ENCODE measurements around the gene GAL3ST2. TPM values are rescaled to one million over a fixed set of nuclear protein-coding genes. Genes with fewer than 3 reads are reported as not detected.

Gene GAL3ST2
- total and polyA plus RNA-seq, 2 of the 8 experiments (the other 6 are each of a cell fraction or from before 2014, with no cell fraction given) = not detected

- H2BK15ac ChIP-seq (ENCODE audit: low read length) = no peak overlapping the region; the same call in 1 of the 2 replicates
- H4K5ac ChIP-seq (ENCODE audit: insufficient read length, low read depth, low read length) = peak overlapping the region; percentile 15
- H2BK5ac ChIP-seq (ENCODE audit: low read depth, low read length) = no peak overlapping the region
- H2BK120ac ChIP-seq (replicated peaks; ENCODE audit: low read depth, low read length) = no peak overlapping the region
- WGBS, 2 experiments (ENCODE audit: extremely low coverage in 1 of 2, insufficient coverage in 1 of 2, insufficient read length in 1 of 2, insufficient replicate concordance in 2 of 2, low coverage in 1 of 2, low lambda C conversion rate in 2 of 2, missing lambda C conversion rate in 1 of 2) = 88% methylated on average over 21 of the region's 21 CpGs; no CpG with 5 or more reads in 1 of the 2 experiments
- no peaks in the 10 kb centered on the region for H3K36me3 ChIP-seq (ENCODE audit: control insufficient read depth in 2 of 4, insufficient read depth in 4 of 4, low read length in 3 of 4)
- H4K8ac ChIP-seq (ENCODE audit: extremely low read depth, insufficient read depth, low read length) = no peak overlapping the region; the same call in 1 of the 2 replicates
- ChIA-PET CTCF (ENCODE audit: partially characterized antibody) (no interaction called here), POLR2A (ENCODE audit: partially characterized antibody) (interaction anchor here (1.1 kb wide), 1 partner anchor 56 kb away, joined by 3 read pairs; no protein-coding TSS in a partner anchor)
- H3K9ac ChIP-seq (replicated peaks in 1 of 4; ENCODE audit: extremely low read depth in 1 of 4, low read depth in 3 of 4, low read length in 3 of 4) = no peak overlapping the region
- H4K20me1 ChIP-seq (replicated peaks in 1 of 2; ENCODE audit: control insufficient read depth in 1 of 2, insufficient read depth in 2 of 2, low read length in 2 of 2) = no peaks in the 10 kb centered on the region
- H3K9me3 ChIP-seq (ENCODE audit: insufficient read depth in 2 of 2, low read depth in 1 of 2, low read length in 1 of 2) = peaks cover 17 to 20% of the 10 kb centered on the region in 2 experiments
- peaks cover 0 to 20% (median 7%) of the 10 kb centered on the region in 4 experiments; a peak in 6 of 7 replicates for H3K4me1 ChIP-seq (replicated peaks in 1 of 4; ENCODE audit: control insufficient read depth in 3 of 4, insufficient read depth in 4 of 4, low read length in 3 of 4)
- no peaks in the 10 kb centered on the region for H3K27me3 ChIP-seq (replicated peaks in 1 of 4; ENCODE audit: control insufficient read depth in 3 of 4, extremely low read depth in 1 of 4, insufficient read depth in 3 of 4, low read length in 3 of 4)
- no peak overlapping the region for H3K14ac ChIP-seq (ENCODE audit: insufficient read length)
- no peak overlapping the region for H2AFZ ChIP-seq (ENCODE audit: low read length)
- H3K23me2 ChIP-seq (ENCODE audit: low read depth, low read length) = no peaks in the 10 kb centered on the region
- FAIRE-seq = no peak
- H3K27ac ChIP-seq (ENCODE audit: low read depth, low read length) = no peak overlapping the region
- 0 out of 2 replicates have a peak overlapping the region, but pooled peaks have one; percentile 9 for H2BK12ac ChIP-seq (ENCODE audit: low read depth, low read length)
- no peak overlapping the region for H3K4ac ChIP-seq (replicated peaks; ENCODE audit: insufficient read length, low read depth, low read length)
- H4K91ac ChIP-seq (replicated peaks; ENCODE audit: insufficient read length, low read length) = peak overlapping the region; percentile 85
- DNase-seq (ENCODE audit: low read depth in 1 of 2, low spot score in 2 of 2) = peak in 1 of 2 experiments; percentile 39
- no peak overlapping the region for H2AK5ac ChIP-seq (ENCODE audit: low read depth, low read length)
- H3K23ac ChIP-seq (ENCODE audit: insufficient read length) = no peak overlapping the region
- peak overlapping the region; percentile 48; the same call in 1 of the 2 replicates for H3K18ac ChIP-seq (ENCODE audit: extremely low read depth, low read length)
- H3K56ac ChIP-seq (replicated peaks; ENCODE audit: insufficient read length, low read depth, low read length) = no peak overlapping the region
- no peaks in the 10 kb centered on the region for H3K79me1 ChIP-seq (ENCODE audit: low read depth, low read length)
- H2BK20ac ChIP-seq (ENCODE audit: low read length) = no peak overlapping the region
- no peak overlapping the region for H3K4me3 ChIP-seq (ENCODE audit: extremely low read depth in 1 of 4, insufficient read depth in 2 of 4, low read depth in 3 of 4, low read length in 4 of 4)
- H3K4me2 ChIP-seq (ENCODE audit: insufficient read depth in 1 of 2, low read depth in 2 of 2, low read length in 2 of 2) = no peak overlapping the region; a peak in 1 of 4 replicates
- no peaks in the 10 kb centered on the region for H3K79me2 ChIP-seq (ENCODE audit: control insufficient read depth in 1 of 2, insufficient read depth in 2 of 2, low read length in 2 of 2)
- TF ChIP-seq SP1 (IDR thresholded peaks at IDR 0.05; ENCODE audit: low read depth, low read length) = no peak
- TF ChIP-seq CEBPB (IDR thresholded peaks at IDR 0.05; ENCODE audit: low read depth, low read length) = no peak
- no peak for TF ChIP-seq POLR2A (IDR thresholded peaks at IDR 0.05; ENCODE audit: control extremely low read depth in 1 of 2, low read depth in 2 of 2, low read length in 2 of 2)
- TF ChIP-seq, protein P1, sequence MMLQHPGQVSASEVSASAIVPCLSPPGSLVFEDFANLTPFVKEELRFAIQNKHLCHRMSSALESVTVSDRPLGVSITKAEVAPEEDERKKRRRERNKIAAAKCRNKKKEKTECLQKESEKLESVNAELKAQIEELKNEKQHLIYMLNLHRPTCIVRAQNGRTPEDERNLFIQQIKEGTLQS (IDR thresholded peaks at IDR 0.05; ENCODE audit: insufficient read depth, low read depth, low read length) = no peak
- TF ChIP-seq CHD1 (IDR thresholded peaks at IDR 0.05; ENCODE audit: low read depth, low read length) = no peak
- no peak for TF ChIP-seq TAF1 (IDR thresholded peaks at IDR 0.05; ENCODE audit: low read depth, low read length)
- no peak for TF ChIP-seq FOSL1 (IDR thresholded peaks at IDR 0.05; ENCODE audit: insufficient read depth, low read depth, low read length)
- no peak for TF ChIP-seq RFX5 (IDR thresholded peaks at IDR 0.05; ENCODE audit: borderline replicate concordance, low read depth, low read length)
- TF ChIP-seq YY1 (IDR thresholded peaks at IDR 0.05; ENCODE audit: low read depth, low read length) = no peak
- TF ChIP-seq SP2 (IDR thresholded peaks at IDR 0.05; ENCODE audit: low read length) = no peak
Observed at GRCh38 chr2:241777686-241778627, 1.3 kb downstream of the GAL3ST2 start.

Data from H1 (cell line).